Posterior cingulate gyrus (tissue), 11 donors: ENCODE data around the gene INPP1.
"Not testable (repeated sequence)": the region's sequence is repeated elsewhere in the genome, so short reads cannot be mapped to it uniquely, and the experiment has no call there.

Experiments used
- DNase-seq, 10 donors: peaks; one replicate each; pipeline versions ENCODE4 v3.0.0 to v3.0.0-alpha.2; 2020 to 2021; ENCODE audit warnings: mixed read lengths in 3 of 10
- intact Hi-C: fragments of 100-400 bp; cut with DNase I; formaldehyde crosslinking; loops from one replicate; pipeline ENCODE4 v1.15.1; 2023

INPP1 gene, protein sequence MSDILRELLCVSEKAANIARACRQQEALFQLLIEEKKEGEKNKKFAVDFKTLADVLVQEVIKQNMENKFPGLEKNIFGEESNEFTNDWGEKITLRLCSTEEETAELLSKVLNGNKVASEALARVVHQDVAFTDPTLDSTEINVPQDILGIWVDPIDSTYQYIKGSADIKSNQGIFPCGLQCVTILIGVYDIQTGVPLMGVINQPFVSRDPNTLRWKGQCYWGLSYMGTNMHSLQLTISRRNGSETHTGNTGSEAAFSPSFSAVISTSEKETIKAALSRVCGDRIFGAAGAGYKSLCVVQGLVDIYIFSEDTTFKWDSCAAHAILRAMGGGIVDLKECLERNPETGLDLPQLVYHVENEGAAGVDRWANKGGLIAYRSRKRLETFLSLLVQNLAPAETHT

GRCh38 chr2:190343536-190344275 lies at the start of gene INPP1:
TSS of gene INPP1 (plus strand) at chr2:190343589. CDS start at chr2:190360103, 16,514 bp downstream.
- DNase-seq: peak; percentile 31 to 94 (median 56)
- intact Hi-C loops: loop anchor here (10.0 kb wide), 1 partner anchor 61 kb away; the partner anchor contains the start of gene MFSD6

GRCh38 chr2:190297880-190298279 lies 45.5 kb upstream of the INPP1 start:
- DNase-seq, intact Hi-C loops: not testable (repeated sequence)

DNA sequence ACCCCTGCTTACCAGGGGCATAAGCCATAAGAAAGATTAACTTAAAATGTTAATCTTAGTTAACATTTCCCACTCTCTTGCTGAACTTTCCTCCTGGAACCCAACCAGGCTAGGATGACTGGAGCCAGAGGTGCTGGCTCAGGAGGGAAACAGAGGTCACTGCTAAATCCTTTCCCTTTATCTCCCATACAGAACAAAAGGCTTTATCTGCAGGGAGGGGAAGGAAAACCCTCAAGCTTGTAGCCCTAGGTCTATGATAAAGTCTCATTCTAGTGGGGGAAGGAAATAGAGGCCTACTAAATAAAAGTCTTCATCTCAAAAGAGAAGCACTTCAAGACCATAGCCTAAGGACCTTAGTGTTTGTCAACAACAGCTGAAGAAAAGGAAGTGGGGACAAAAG lies 42.4 kb upstream of the INPP1 start:
- intact Hi-C loops: no loop called here
- DNase-seq: no peak

DNA sequence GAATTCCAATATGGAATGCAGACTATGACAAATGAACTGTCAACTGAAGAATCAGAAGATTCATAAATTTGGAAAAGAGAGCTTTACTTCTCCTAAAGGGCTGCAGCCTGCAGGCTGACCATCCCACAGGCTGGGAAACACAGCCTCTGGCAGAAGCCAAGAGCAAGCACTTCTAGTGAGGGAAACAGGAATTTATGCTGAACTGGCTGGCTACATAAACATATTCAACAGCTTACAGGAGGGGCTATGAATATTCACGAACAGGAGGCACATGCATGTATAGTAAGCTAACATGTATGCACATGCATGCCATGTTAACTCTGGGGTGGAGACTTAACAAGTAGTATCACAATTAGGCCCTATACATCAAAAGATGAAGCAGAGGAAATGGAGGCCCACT lies 41.3 kb upstream of the INPP1 start:
- no peak for DNase-seq
- intact Hi-C loops: no loop called here

DNA sequence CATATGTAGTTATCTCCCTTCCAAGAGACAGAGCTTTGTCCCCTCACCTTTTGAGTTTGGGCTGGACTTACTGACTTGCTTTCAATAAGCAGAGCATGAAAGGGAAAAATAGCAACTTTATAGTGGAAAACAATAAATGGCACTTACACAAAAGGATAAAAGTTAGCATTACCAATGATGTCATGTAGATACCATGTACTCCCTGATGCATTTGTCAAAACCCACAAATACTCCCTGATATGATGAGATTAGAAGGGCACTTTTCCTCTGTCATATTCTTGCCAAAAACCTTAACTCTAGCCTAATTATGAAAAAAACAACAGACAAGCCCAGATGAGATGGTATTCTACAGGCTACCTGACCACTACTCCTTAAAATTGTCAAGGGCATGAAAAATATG lies 39.7 kb upstream of the INPP1 start:
- no peak for DNase-seq
- intact Hi-C loops: no loop called here

DNA sequence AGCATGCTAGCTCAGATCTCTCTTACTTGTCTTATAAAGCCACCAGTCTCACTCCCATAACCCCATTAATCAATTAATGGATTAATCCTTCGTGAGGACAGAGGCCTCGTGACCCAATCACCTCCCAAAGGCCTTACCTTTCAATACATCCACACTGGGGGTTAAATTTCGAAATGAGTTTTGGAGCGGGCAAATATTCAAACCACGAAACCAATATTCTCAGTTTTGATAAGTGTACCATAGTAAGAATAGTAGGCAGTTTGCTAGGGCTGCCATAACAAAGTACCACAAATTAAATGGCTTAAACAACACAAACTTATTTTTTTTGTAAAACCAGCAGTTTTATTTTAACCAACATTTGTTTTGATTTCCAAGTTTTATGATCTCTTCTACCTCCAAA lies 39.0 kb upstream of the INPP1 start:
- intact Hi-C loops: no loop called here
- DNase-seq: no peak

- intact Hi-C loops: no loop called here
- no peak for DNase-seq
These were observed 35.4 kb upstream of the INPP1 start for GRCh38 chr2:190308031-190308430.

DNA sequence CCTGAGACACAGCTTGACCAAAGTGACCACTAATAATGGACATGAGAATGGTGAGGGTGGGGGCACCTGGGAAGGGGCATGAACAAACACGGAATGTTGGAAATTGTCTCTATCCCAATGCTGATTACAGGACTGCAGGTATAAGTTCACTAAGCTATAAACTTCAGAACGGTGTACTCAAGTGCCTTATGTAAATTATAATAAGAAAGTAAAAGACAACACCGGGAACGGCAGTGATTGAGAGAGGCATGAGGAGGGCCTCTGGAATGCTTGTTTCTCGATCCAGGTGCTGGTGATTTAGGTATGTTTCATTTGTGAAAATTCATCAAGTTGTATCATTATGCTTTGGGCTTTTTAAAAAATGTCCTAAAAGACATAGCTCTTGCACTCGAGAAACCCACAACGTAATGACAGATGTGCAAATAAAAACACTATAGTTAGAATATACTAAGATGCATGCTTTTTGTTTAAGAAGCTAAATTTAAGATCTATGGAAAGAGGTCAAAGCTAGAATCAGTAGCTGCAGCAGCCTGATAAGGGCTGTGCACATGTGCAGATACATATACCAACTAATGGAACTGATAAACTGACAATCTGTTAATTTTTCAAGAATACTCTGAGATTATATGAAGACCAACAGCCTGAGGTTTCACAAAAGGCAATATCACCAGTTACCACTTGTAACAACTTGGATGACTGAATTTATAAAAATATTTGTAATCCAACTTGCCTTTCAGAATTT lies 31.3 kb upstream of the INPP1 start:
- intact Hi-C loops: no loop called here
- no peak for DNase-seq

GRCh38 chr2:190312635-190313025 lies 30.8 kb upstream of the INPP1 start:
- peak in 1 of 10 donors; percentile 48 for DNase-seq
- intact Hi-C loops: not testable (repeated sequence)

GRCh38 chr2:190313880-190314279 lies 29.5 kb upstream of the INPP1 start:
- intact Hi-C loops: no loop called here

GRCh38 chr2:190315273-190315672 lies 28.1 kb upstream of the INPP1 start:
- no peak for DNase-seq

More at GRCh38 chr2:190313880-190314279, 29.5 kb upstream of the INPP1 start:
- DNase-seq: no peak

DNA sequence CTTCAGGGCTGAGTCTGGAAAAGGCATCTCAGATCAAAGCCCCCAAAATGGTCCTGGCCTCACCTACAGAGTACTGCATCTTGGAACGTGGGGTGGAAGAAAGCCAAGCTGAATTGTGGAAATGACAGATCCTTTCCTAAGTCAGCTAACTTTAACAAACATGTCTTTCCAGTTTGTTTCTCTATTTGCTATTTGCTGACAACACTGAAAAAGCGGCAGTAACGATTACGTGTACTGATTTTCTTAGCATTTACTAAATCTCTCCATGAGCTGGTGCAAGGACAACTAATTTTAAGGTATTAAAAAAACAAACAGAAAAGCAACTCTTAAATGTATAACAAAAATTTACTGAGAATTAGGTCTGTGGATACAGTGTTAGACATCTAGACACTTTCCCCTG lies 24.9 kb upstream of the INPP1 start:
- intact Hi-C loops: loop anchor here (2.0 to 5.0 kb wide), 2 partner anchors 138 to 226 kb away; a partner anchor contains a TSS
- DNase-seq: no peak

More at GRCh38 chr2:190315273-190315672, 28.1 kb upstream of the INPP1 start:
- intact Hi-C loops: loop anchor here (5.0 kb wide), 1 partner anchor 223 kb away; no protein-coding TSS in a partner anchor

DNA sequence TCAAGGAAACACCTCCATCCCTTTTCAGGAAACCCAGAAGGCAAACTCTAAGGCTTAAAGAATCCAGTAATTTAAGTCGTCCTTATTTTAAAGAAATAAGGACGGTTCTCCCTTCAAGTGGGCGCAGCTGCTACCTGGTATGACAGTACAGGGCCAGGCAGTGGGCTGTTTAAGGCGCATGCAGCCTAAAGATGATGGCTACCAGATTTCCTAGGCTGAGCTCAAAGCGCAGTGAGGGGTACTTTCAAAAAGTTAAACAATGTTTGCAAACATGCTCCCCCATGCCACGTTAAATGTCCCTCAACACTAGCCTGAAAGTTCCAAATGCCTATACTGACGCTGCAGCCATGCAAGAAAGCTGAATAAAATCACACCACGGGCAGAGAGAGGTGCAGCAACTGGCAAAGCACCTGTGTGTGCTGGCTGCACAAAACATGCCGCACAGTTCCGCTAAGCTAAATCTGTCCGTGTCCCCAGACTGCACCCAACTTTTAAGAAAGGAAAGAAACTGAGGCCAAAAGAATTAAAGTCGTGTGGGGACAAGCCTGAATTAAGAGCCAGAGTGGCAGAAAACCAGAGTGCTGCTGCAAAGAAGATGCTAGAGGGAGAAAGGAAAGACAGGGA lies 24.3 kb upstream of the INPP1 start:
- intact Hi-C loops: loop anchor here (2.0 to 5.0 kb wide), 2 partner anchors 138 to 227 kb away; a partner anchor contains a TSS
- DNase-seq: peak in 1 of 10 donors; percentile 11

GRCh38 chr2:190319555-190320498 lies 23.6 kb upstream of the INPP1 start, which contains the start of gene HIBCH:
TSS of gene HIBCH (minus strand) at chr2:190319826. CDS start at chr2:190319750, 76 bp downstream.
- intact Hi-C loops: loop anchor here (2.0 to 5.0 kb wide), 2 partner anchors 139 to 228 kb away; a partner anchor contains a TSS
- peak; percentile 98 to 100 (median 98) for DNase-seq

GRCh38 chr2:190320696-190321095 lies 22.7 kb upstream of the INPP1 start:
- intact Hi-C loops: no loop called here
- DNase-seq: no peak

DNA sequence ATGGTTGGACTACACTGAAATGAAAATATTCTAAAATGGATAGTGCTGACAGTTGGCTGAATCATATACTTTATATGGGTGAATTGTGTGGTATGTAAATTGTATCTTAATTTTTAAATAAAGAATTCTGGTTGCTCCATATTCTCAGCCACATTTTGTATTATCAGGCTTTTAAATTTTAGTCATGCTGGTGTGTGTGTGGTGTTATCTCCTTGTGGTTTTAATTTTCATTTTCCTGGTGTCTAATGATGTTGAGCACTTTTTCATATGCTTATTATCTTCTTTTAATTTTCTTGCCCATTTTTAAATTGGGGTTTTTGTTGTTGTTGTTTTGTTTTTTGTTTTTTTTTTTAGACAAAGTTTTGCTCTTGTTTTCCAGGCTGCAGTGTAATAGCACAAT lies 20.0 kb upstream of the INPP1 start:
- intact Hi-C loops: no loop called here
- no peak for DNase-seq

GRCh38 chr2:190325588-190325987 lies 17.8 kb upstream of the INPP1 start:
- intact Hi-C loops: no loop called here
- no peak for DNase-seq

DNA sequence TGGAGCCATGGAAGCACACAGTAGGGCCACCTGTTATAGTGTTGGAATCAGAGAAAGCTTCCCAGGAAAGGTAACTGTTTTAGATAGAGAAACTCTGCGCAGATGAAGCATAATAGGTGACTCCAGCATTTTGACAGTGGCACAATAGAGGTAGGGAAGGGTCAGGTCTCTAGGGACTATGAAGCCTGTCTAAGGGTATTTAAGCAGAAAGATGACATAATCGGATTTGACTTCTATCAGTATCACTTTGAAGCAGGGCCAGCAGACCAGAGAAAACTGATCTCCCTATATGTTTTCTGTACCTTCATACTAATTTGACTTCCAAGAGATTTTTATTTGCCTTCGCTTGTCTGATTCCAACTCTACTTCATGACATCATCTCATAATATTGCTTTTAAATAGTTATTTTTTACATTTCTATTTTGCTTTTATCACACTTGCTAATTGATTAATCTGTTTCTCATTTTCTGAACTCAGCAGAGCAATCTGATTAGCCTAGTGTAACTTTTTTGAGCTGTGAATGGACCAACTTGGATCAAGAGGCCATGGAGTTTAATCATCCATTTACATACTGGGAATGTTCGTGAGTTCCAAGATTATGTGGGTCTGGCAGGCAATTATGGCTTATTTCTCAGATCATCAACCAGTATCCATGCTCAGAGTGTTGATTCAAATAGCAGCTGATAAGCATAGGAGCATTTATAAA lies 15.4 kb upstream of the INPP1 start:
- DNase-seq: no peak
- intact Hi-C loops: no loop called here
